ENCODE data around the gene KLHL29.

Gene KLHL29

DNA sequence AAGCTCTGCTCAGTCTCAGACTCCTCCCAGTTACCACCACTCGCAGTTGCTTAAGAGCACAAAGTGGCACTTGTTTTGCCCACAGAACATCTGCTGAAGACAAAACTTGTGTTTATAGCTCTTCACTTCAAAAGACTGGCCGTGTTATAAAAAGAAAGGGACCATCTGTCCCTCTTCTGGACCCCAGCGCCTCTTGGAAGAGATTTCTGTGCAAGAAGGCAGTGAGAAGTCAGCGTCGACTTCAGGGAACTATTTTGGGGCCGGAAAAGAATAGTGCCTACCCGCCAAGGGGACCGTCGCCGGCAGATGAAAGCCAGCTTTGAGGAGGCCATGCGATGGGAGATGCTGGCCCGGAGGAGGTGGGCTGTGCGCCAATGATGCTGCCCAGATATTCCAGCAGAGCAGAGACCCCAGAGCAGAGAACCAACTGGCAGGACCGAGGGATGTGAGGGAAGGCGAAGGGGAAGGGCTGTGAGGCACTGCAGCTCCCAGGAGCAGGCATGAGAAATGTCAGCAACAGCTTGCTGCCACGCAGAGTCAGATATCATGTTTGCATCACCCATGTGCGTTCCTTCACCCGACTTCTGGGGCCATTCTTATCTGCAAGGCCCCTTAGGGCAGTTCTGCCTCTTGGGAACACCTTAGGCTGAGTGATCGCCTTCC, 271.1 kb downstream of the KLHL29 start:
- no peak for DNase-seq (ENCODE audit: low read depth)
- in situ Hi-C loops (cut with HindIII; ENCODE audit: low sequenced_read_pairs): no loop called here
- TF ChIP-seq, protein P1, sequence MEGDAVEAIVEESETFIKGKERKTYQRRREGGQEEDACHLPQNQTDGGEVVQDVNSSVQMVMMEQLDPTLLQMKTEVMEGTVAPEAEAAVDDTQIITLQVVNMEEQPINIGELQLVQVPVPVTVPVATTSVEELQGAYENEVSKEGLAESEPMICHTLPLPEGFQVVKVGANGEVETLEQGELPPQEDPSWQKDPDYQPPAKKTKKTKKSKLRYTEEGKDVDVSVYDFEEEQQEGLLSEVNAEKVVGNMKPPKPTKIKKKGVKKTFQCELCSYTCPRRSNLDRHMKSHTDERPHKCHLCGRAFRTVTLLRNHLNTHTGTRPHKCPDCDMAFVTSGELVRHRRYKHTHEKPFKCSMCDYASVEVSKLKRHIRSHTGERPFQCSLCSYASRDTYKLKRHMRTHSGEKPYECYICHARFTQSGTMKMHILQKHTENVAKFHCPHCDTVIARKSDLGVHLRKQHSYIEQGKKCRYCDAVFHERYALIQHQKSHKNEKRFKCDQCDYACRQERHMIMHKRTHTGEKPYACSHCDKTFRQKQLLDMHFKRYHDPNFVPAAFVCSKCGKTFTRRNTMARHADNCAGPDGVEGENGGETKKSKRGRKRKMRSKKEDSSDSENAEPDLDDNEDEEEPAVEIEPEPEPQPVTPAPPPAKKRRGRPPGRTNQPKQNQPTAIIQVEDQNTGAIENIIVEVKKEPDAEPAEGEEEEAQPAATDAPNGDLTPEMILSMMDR (IDR thresholded peaks at IDR 0.05; ENCODE audit: low read depth, low read length, missing control alignments): no peak
- no peak overlapping the region for H3K4me3 ChIP-seq (ENCODE audit: low read depth, low read length)

DNA sequence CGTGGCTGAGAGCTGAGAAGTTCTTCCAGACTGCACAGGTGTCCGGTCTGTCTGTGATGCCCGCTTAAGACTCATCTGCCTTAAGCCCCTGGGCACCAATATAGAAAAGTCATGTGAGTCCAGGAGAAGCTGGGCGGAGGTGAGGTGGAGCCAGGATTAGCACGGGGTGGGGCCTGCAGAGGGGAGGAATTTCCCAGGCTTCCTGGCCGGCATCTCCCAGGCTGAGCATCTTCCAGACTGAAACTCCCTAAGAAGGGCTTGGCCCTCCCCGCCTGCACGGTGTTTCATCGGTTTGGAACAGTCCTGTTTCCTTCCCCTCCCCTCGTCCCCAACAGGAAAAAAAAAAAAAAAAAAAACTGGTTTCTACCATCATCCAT, 271.6 kb downstream of the KLHL29 start:
- no peak for DNase-seq (ENCODE audit: low read depth)
- in situ Hi-C loops (cut with HindIII; ENCODE audit: low sequenced_read_pairs): no loop called here
- TF ChIP-seq, protein P1 (IDR thresholded peaks at IDR 0.05; ENCODE audit: low read depth, low read length, missing control alignments): no peak
- H3K4me3 ChIP-seq (ENCODE audit: low read depth, low read length): no peak overlapping the region

DNA sequence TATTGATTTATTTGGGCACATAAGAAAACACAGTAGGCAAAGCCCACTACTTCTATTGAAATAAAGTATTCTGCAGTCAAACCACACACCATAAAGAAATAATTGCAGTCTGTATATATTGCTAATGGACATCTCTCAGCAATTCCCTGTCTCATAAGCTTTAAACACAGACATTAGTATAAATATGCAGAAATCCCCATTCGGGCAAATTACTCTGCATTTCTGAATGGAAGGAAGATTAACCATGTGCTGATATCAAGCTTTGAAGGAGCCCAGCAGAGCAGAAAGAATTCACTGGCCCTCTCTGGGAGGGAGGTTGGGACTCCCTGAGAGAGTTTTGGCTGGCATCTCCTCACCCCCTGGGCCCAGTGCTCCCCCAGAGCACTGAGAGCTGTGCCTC, 272.4 kb downstream of the KLHL29 start:
- H3K4me3 ChIP-seq (ENCODE audit: low read depth, low read length): no peak overlapping the region
- no peak for DNase-seq (ENCODE audit: low read depth)
- TF ChIP-seq, protein P1 (IDR thresholded peaks at IDR 0.05; ENCODE audit: low read depth, low read length, missing control alignments): no peak
- in situ Hi-C loops (cut with HindIII; ENCODE audit: low sequenced_read_pairs): no loop called here

DNA sequence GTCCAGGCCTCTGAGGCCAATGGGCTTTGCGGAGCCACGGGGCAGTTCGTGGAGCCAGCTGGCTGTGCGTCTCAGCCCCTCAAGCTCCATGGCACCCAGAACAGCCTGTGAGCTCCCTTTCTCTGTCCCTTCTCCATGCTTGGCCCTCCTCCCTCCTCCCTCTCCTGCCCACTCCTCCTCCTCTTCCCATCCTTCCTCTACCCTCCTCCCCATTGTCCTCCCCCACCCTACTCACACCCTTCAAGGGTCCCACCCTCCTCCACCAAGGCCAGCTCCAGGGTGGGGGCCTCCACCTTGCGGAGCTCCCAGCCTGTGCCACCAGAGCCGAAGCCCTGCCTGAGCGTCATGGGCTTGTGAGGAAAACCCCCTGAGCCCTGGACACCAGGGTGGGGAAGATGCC, 273.0 kb downstream of the KLHL29 start:
- H3K4me3 ChIP-seq (ENCODE audit: low read depth, low read length): no peak overlapping the region
- in situ Hi-C loops (cut with HindIII; ENCODE audit: low sequenced_read_pairs): no loop called here
- TF ChIP-seq, protein P1 (IDR thresholded peaks at IDR 0.05; ENCODE audit: low read depth, low read length, missing control alignments): no peak
- no peak for DNase-seq (ENCODE audit: low read depth)

DNA sequence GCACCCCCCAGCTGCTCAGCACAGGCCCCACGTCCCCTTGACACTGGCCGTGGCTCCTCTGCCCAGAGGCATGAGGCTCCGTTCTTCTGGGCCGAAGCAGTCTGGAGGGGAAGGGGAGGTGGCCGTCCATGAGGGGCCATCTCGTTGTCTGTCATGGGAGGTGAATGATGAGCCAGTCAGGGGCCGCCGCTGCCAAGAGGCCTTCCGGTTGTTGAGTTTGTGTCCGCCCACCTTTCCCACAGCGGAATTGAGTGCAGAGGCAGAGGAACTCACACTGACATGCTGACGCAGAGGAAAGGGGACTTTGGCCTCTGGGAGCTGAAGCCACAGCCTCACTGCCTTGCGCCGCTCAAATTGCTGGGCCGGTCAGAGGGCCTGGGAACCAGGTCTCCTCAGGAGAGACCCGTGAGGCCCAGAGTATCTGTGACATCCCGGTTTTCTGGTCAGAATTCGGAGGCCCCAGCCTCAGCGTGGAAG, 273.5 kb downstream of the KLHL29 start:
- TF ChIP-seq, protein P1 (IDR thresholded peaks at IDR 0.05; ENCODE audit: low read depth, low read length, missing control alignments): no peak
- in situ Hi-C loops (cut with HindIII; ENCODE audit: low sequenced_read_pairs): no loop called here
- DNase-seq (ENCODE audit: low read depth): no peak
- H3K4me3 ChIP-seq (ENCODE audit: low read depth, low read length): no peak overlapping the region

DNA sequence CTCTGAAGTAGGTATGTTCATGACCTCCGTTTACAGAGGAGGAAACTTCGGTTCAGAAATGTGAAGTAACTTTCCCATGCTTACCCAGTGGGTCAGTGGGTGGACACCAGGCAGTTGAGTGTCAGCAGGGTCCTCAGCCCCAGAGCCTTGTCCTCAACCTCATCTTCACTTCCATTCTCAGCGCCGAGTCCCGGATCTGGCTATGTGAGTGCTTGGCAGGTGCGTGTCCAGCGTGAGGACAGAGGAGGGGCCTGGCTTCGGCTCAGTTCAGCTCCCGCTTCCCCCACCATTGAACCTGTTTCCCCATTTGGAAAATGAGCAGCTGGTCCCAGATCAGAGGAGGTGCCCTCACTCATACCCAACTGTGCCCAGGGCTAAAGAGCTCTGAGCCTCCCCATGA, 274.3 kb downstream of the KLHL29 start:
- in situ Hi-C loops (cut with HindIII; ENCODE audit: low sequenced_read_pairs): no loop called here
- H3K4me3 ChIP-seq (ENCODE audit: low read depth, low read length): no peak overlapping the region
- DNase-seq (ENCODE audit: low read depth): no peak
- TF ChIP-seq, protein P1 (IDR thresholded peaks at IDR 0.05; ENCODE audit: low read depth, low read length, missing control alignments): no peak
